ENCODE measurements around the gene DDX39B.
"Not testable (repeated sequence)": the region's sequence is repeated elsewhere in the genome, so short reads cannot be mapped to it uniquely, and the experiment has no call there.

DNA sequence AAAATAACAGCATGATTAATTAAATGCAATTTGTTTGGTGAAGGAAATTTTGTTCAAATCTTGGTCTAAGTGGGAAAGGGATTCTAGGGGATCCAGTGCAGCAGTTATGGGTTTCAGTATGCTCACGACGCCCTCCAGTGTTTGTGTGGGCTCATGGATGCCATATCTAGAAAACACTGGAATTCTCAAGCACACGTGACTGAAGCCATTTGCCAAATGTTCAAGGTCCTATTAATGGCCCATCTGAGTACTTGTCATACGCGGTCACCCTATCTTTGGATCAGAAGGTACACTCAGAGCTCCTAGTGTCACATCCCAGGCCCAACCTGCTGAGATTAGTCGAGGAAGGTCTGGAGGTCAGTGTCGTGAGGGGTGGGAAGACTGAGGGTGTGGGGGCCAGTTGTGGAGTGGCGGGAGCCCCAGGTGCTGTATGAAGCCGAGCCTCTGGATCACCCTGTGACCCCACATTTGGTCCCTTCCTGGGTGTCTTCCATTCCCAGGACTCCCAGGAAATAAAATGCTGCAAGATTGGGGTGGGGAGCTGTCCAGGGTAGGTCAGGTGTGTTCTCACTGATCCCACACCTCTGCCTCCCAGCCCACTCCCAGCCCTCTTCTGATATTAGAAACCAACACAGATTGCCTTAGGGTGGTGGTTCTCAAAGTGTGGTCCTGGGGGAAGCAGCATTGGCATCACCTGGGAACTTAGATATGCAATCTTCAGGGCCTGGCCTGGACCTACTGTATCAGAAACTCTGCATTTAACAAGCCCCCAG is 55.6 kb downstream of the DDX39B start:
- TF ChIP-seq, protein P1, sequence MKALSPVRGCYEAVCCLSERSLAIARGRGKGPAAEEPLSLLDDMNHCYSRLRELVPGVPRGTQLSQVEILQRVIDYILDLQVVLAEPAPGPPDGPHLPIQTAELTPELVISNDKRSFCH (CRISPR knock-in tag; IDR thresholded peaks at IDR 0.05), result not testable (repeated sequence)
- TF ChIP-seq, protein P1 (tag; IDR thresholded peaks at IDR 0.05), result not testable (repeated sequence)
- TF ChIP-seq, protein P2, sequence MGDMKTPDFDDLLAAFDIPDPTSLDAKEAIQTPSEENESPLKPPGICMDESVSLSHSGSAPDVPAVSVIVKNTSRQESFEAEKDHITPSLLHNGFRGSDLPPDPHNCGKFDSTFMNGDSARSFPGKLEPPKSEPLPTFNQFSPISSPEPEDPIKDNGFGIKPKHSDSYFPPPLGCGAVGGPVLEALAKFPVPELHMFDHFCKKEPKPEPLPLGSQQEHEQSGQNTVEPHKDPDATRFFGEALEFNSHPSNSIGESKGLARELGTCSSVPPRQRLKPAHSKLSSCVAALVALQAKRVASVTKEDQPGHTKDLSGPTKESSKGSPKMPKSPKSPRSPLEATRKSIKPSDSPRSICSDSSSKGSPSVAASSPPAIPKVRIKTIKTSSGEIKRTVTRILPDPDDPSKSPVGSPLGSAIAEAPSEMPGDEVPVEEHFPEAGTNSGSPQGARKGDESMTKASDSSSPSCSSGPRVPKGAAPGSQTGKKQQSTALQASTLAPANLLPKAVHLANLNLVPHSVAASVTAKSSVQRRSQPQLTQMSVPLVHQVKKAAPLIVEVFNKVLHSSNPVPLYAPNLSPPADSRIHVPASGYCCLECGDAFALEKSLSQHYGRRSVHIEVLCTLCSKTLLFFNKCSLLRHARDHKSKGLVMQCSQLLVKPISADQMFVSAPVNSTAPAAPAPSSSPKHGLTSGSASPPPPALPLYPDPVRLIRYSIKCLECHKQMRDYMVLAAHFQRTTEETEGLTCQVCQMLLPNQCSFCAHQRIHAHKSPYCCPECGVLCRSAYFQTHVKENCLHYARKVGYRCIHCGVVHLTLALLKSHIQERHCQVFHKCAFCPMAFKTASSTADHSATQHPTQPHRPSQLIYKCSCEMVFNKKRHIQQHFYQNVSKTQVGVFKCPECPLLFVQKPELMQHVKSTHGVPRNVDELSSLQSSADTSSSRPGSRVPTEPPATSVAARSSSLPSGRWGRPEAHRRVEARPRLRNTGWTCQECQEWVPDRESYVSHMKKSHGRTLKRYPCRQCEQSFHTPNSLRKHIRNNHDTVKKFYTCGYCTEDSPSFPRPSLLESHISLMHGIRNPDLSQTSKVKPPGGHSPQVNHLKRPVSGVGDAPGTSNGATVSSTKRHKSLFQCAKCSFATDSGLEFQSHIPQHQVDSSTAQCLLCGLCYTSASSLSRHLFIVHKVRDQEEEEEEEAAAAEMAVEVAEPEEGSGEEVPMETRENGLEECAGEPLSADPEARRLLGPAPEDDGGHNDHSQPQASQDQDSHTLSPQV (IDR thresholded peaks at IDR 0.05), result not testable (repeated sequence)
- TF ChIP-seq PHB2 (IDR thresholded peaks at IDR 0.05; ENCODE audit: low read depth); DDX20 (tag; IDR thresholded peaks at IDR 0.05; ENCODE audit: low read depth); NFXL1 (CRISPR knock-in tag; IDR thresholded peaks at IDR 0.05); BRF2 (IDR thresholded peaks at IDR 0.05; ENCODE audit: borderline replicate concordance, insufficient read depth, insufficient read length); POLR2A (conservative IDR thresholded peaks at IDR 0.05); FOS (IDR thresholded peaks at IDR 0.05; ENCODE audit: extremely low read depth, insufficient read length): not testable (repeated sequence)
- TF ChIP-seq, protein P3, sequence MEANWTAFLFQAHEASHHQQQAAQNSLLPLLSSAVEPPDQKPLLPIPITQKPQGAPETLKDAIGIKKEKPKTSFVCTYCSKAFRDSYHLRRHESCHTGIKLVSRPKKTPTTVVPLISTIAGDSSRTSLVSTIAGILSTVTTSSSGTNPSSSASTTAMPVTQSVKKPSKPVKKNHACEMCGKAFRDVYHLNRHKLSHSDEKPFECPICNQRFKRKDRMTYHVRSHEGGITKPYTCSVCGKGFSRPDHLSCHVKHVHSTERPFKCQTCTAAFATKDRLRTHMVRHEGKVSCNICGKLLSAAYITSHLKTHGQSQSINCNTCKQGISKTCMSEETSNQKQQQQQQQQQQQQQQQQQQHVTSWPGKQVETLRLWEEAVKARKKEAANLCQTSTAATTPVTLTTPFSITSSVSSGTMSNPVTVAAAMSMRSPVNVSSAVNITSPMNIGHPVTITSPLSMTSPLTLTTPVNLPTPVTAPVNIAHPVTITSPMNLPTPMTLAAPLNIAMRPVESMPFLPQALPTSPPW (CRISPR knock-in tag; IDR thresholded peaks at IDR 0.05), result not testable (repeated sequence)
